Pancreas (tissue), 10 donors: Measurements from ENCODE around the gene LSM3. TPM values are rescaled to one million over a fixed set of nuclear protein-coding genes. Genes with fewer than 3 reads are reported as not detected.

ENCODE experiments used
- ATAC-seq, 4 donors: fragments of 200-7000 bp; cut with Tn5 transposase; one replicate each; pipeline versions ENCODE4 v1.8.0 to v1.9.1; 2020; ENCODE audit warnings: mild to moderate bottlenecking in 4 of 4, moderate library complexity in 4 of 4
- DNase-seq, 6 donors: peaks; one replicate each; pipeline ENCODE4 v3.0.0-alpha.2; 2020
- FAIRE-seq: peaks from 2 replicates; lab custom pipeline; 2012; peaks lifted over from hg19 to GRCh38; lab: Jason Lieb, UNC
- H3K27ac ChIP-seq, 4 donors: fragments of 200-600 bp; sonication (generic); 1 replicate in 3 of 4; 2 replicates in 1 of 4; pipeline versions ENCODE4 v1.5.0 to v1.8.0; 2020
- H3K27me3 ChIP-seq, 4 donors: fragments of 200-600 bp; one replicate each; pipeline ENCODE4 v1.8.0; 2021
- H3K36me3 ChIP-seq, 3 donors: fragments of 200-600 bp; sonication (generic) in 1 of 3; one replicate each; pipeline versions ENCODE4 v1.5.0 to v1.8.0; 2020 to 2021
- H3K4me1 ChIP-seq, 3 donors: fragments of 200-600 bp; one replicate each; pipeline ENCODE4 v1.8.0; 2021
- H3K4me3 ChIP-seq, 4 donors: fragments of 200-600 bp; sonication (generic) in 2 of 4; one replicate each; pipeline versions ENCODE4 v1.5.0 to v1.8.0; 2020 to 2021
- H3K9me3 ChIP-seq, 4 donors: fragments of 200-600 bp; one replicate each; pipeline ENCODE4 v1.8.0; 2021
- CTCF ChIP-seq, 4 donors: fragments of 200-600 bp; sonication (generic) in 3 of 4; IDR thresholded peaks; one replicate each; pipeline versions ENCODE4 v1.5.0 to v1.8.0; 2021; ENCODE audit warnings: antibody characterized with exemption in 4 of 4
- WGBS, 2 donors: extraction: QIAGEN DNeasy Blood & Tissue Kit; methylation state at CpG; one replicate each; pipeline ENCODE4 v1.1.7; 2013; 5-methylcytosine and 5-hydroxymethylcytosine counted together
- intact Hi-C, 3 donors: fragments of 100-400 bp; cut with DNase I; formaldehyde crosslinking; loops; one replicate each; pipeline versions ENCODE4 v1.11.1 to v1.14.2; 2022
- polyA plus RNA-seq, 2 donors: library from polyadenylated mRNA; stranded (reverse); fragments of 200-250 nt; gene quantifications; one replicate each; pipeline ENCODE4 v1.2.3, GENCODE V29; 2013
- total RNA-seq, 6 donors: library from RNA; stranded (reverse); fragmentation: NEBNext Ultra II Directional in 4 of 6; extraction: Animal tissue kit (Norgen Biotek cat#: 25700) in 4 of 6; gene quantifications; one replicate each; pipeline versions ENCODE4 v1.2.1 to v1.2.4, GENCODE V29; 2021 to 2023
- donor health status: healthy with polysubstance abuse.
- donor health status: DM: no; HTN: no; CAD: no; lungs with moderate emphysema.
- donor health status: DM: no; HTN: no; CAD: no.
- donor health status: control.
- donor health status: control.
- donor health status: Bipolar disorder and iron deficiency.
- donor health status: DM: yes; HTN: yes; CAD: no.
- donor health status: DM: no; HTN: no; CAD: no.
- donor health status: DM: no; HTN: no; CAD: no.
- donor health status: DM: yes; HTN: yes; CAD: no.

The LSM3 gene
- total and polyA plus RNA-seq, 8 donors: 3.2 to 7.9 (median 4.3) TPM

DNA sequence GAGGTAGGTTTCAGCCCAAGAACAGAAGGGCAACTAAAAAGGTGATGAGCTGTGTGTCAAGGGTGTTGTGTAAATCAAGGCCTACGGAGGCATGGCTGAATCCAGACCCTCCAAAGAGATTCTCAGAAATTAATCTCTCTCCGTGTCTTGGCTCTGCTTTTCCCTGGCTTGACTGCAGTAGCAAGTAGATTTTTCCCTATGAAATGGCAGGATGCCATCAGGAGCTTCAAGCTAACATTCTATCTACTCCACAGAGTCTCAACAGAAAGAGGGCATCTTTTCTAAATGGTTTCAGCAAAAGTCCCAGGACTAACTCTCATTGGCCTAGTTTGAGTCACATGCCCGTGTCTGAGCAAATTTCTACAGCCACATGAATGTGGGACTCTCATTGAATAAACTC, 58.3 kb downstream of the LSM3 start:
- no peak for FAIRE-seq
- no peak for DNase-seq
- no peaks in the 10 kb centered on the region for H3K4me1 ChIP-seq
- H3K9me3 ChIP-seq: no peaks in the 10 kb centered on the region
- intact Hi-C loops: no loop called here
- H3K36me3 ChIP-seq: no peaks in the 10 kb centered on the region
- no peak for ATAC-seq
- 50 to 84% methylated on average over 3 of the region's 3 CpGs for WGBS, 2 donors
- no peak overlapping the region for H3K27ac ChIP-seq
- H3K27me3 ChIP-seq: no peaks in the 10 kb centered on the region
- H3K4me3 ChIP-seq: no peak overlapping the region
- no peak for TF ChIP-seq CTCF (IDR thresholded peaks at IDR 0.05)

GRCh38 chr3:14237457-14237856, 58.8 kb downstream of the LSM3 start:
- no peaks in the 10 kb centered on the region for H3K9me3 ChIP-seq
- H3K27ac ChIP-seq: no peak overlapping the region
- intact Hi-C loops: no loop called here
- no peaks in the 10 kb centered on the region for H3K4me1 ChIP-seq
- ATAC-seq: no peak
- no peaks in the 10 kb centered on the region for H3K27me3 ChIP-seq
- DNase-seq: no peak
- no peak overlapping the region for H3K4me3 ChIP-seq
- WGBS, 2 donors: 61 to 66% methylated on average over 6 of the region's 6 CpGs
- H3K36me3 ChIP-seq: no peaks in the 10 kb centered on the region
- TF ChIP-seq CTCF (IDR thresholded peaks at IDR 0.05): no peak
- no peak for FAIRE-seq

- DNase-seq: no peak
- WGBS, 2 donors: 85 to 88% methylated on average over 7 of the region's 7 CpGs
These were observed 59.7 kb downstream of the LSM3 start for GRCh38 chr3:14238356-14238755.

GRCh38 chr3:14238930-14239329, 60.3 kb downstream of the LSM3 start:
- no peak for FAIRE-seq
- no peaks in the 10 kb centered on the region for H3K27me3 ChIP-seq
- H3K36me3 ChIP-seq: no peaks in the 10 kb centered on the region
- TF ChIP-seq CTCF (IDR thresholded peaks at IDR 0.05): no peak
- no peaks in the 10 kb centered on the region for H3K9me3 ChIP-seq
- H3K4me3 ChIP-seq: no peak overlapping the region
- DNase-seq: no peak
- ATAC-seq: no peak
- no peaks in the 10 kb centered on the region for H3K4me1 ChIP-seq
- intact Hi-C loops: no loop called here
- no peak overlapping the region for H3K27ac ChIP-seq

More at GRCh38 chr3:14238356-14238755, 59.7 kb downstream of the LSM3 start:
- TF ChIP-seq CTCF (IDR thresholded peaks at IDR 0.05): no peak
- Histone ChIP-seq H3K27me3 (no peaks in the 10 kb centered on the region), H3K9me3 (no peaks in the 10 kb centered on the region), H3K36me3 (no peaks in the 10 kb centered on the region), H3K4me1 (no peaks in the 10 kb centered on the region), H3K27ac (no peak overlapping the region), H3K4me3 (no peak overlapping the region)
- no peak for FAIRE-seq
- intact Hi-C loops: no loop called here
- no peak for ATAC-seq

DNA sequence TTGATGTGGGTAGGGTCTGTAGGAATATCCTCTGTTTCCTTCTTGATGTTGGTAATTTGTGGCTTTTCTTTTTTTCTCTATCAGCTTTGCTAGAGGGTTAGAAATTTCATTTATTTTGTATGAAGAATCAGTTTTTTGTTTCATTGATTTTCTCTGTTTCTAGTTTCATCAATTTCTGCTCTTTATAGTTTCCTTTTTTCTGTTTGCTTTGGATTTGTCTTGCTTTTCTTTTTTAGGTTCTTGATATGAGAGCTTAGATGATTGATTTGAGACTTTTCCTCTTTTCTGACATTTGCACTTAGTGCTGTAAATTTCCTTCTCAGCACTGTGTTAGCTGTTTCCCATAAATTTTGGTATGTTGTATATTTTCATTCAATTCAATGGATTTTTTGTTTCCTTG, 61.3 kb downstream of the LSM3 start:
- H3K36me3 ChIP-seq: no peaks in the 10 kb centered on the region
- H3K27ac ChIP-seq: no peak overlapping the region
- no peaks in the 10 kb centered on the region for H3K4me1 ChIP-seq
- no peak for FAIRE-seq
- no peak for DNase-seq
- no peak overlapping the region for H3K4me3 ChIP-seq
- no peak for TF ChIP-seq CTCF (IDR thresholded peaks at IDR 0.05)
- no peaks in the 10 kb centered on the region for H3K9me3 ChIP-seq
- intact Hi-C loops: no loop called here
- no peak for ATAC-seq
- H3K27me3 ChIP-seq: no peaks in the 10 kb centered on the region
